SU-DHL-6 (cell line): ENCODE data around the gene MOCOS.

Source experiments
- CTCF ChIP-seq: fragments of 200-600 bp; sonication (generic); IDR thresholded peaks from one replicate; pipeline ENCODE4 v1.5.1; 2017; ENCODE audit warnings: antibody characterized with exemption, mild to moderate bottlenecking, low read length, moderate library complexity; ENCODE audit not compliant: insufficient read depth, poor library complexity, severe bottlenecking
- EZH2phosphoT487 ChIP-seq: fragments of 200-600 bp; sonication (generic), shearing (Covaris generic); conservative IDR thresholded peaks from 2 replicates; pipeline ENCODE4 v1.6.1; 2018; ENCODE audit warnings: mild to moderate bottlenecking, antibody characterized with exemption, low read length, moderate library complexity, mixed read lengths

DNA sequence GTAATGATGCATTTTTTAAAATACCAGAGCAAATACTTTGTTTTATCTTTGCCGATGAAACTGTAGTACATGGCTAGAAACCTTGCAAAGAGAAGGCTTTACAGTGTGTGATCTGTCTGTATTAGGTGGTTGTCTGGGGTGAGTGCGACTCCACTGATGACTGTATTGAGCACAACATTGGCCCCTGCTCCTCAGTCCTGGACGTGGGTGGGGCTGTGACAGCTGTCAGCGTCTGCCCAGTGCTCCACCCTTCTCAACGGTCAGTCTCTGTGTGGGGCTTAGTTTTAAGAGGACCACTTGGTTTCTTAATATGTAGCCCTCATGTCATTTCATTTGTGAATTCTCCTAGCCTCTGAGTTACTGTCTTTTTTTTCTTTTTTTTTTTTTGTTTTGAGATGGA lies 17.4 kb upstream of the MOCOS start:
- TF ChIP-seq CTCF (no peak), EZH2phosphoT487 (no peak)
